Measurements from ENCODE around the gene F2R.
"Not testable (repeated sequence)": the region's sequence is repeated elsewhere in the genome, so short reads cannot be mapped to it uniquely, and the experiment has no call there.

F2R gene

GRCh38 chr5:76715736-76716455, at the start of gene F2R:
Gene F2R, plus strand, starts transcription at chr5:76716126. Its CDS starts 182 bp downstream, at chr5:76716308.
- in situ Hi-C loops (cut with MboI; ENCODE audit: low sequenced_read_pairs) = no loop called here

DNA sequence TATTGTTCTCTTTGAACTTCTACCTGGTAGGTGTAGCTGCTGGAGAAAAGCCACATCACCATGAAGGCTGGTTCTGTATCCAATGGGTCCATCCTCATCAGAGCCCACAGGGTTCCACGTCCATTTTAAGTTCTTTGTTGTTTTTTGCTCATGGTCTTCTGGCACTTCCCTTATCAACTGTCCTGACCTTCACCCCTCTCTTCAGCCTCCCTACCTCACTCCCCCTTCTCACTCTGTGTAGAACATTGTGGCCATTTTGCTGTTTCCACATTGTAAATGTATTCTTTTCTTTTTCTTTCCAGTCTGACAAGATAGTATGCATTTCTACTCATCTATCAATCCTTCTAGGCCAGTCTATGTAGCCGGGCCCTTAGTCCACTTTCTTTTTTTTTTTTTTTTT, 48.4 kb upstream of the F2R start:
- in situ Hi-C loops (cut with MboI; ENCODE audit: low sequenced_read_pairs) = no loop called here

DNA sequence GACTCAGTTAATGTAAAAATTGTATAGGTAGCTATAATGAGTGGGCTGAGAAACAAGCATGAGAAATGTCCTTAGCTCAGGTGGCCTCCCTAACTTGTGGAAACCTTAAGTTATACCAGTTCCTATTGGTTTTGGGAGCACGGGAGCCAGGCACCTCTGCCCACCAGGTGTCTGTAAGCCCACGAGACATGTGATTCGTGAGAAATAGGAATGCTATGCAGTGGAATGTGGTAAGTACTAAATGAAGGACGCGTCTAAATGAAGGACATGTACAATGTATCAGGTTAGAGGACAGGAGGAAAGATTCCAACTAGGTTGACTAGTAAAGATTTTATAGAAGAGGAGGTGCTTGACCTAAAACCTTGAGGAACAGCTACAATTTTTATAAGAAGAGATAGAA, 46.7 kb upstream of the F2R start:
- in situ Hi-C loops (cut with MboI; ENCODE audit: low sequenced_read_pairs) = no loop called here

- in situ Hi-C loops (cut with MboI; ENCODE audit: low sequenced_read_pairs) = no loop called here
These were observed 45.4 kb upstream of the F2R start for GRCh38 chr5:76670508-76670907.

DNA sequence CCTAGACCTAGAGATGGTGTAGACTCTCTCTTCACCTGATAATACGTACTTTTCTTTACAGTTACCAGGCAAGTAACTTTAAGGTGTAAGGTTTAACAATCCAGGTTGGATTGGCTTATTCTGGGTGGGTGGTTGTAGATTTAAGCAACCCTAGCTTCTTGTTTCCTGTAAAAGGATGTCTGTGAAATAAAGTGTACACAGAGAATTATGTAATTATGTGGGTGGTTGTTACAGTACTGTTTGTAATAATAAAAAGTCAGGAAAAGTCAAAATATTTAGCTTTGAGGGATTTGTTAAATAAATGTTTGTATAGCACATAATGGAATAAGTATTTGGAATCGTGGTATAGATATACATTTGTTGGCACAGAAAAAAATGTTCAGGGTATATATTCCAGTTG, 43.7 kb upstream of the F2R start:
- in situ Hi-C loops (cut with MboI; ENCODE audit: low sequenced_read_pairs) = no loop called here

DNA sequence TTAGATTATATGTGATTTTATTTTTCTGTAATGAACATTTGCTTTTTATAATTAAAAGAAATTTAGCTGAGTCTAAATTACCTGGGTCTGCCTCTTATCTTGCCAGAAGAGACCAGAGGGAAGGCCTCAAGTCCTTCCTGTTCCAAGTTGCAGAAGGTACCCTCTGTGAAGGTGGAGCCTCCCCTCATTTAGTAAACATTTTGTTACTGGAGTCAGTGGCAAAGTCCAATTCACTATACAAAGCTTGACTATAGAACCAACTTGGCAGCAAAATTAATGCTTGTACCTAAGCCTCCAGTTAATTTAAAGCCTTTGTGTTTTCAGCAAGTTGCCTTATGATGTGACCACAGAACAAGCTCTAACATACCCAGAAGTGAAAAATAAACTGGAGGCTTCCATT, 42.8 kb upstream of the F2R start:
- in situ Hi-C loops (cut with MboI; ENCODE audit: low sequenced_read_pairs) = no loop called here

DNA sequence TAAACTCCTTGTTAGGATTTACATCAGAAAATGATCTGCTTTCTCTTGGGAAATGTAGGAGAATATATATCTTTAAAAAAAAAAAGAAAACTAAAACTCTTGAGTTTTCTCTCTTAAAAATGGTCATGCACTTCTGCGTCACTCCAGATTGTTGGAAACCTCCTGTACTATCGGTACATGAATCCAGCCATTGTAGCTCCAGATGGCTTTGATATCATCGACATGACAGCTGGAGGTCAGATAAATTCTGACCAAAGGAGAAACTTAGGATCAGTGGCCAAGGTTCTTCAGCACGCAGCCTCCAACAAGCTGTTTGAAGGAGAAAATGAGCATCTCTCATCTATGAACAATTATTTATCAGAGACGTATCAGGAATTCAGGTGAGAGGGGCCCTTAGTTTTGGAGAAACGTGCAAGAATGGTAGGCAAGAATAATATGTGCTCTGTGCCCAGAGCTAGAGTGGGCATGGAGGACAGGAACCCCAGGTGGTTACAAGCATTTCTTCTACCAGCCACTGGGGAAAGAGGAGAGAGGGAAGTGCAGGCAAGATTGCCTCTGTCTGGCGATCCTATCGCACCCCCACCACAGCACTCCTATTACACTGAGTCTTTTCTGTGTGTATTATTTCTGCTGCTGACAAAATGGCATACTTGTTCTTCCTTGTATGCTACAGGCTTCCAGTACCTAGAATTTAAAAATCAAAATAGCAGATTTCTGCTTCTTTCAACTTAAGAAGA, 41.4 kb upstream of the F2R start:
- in situ Hi-C loops (cut with MboI; ENCODE audit: low sequenced_read_pairs) = no loop called here

DNA sequence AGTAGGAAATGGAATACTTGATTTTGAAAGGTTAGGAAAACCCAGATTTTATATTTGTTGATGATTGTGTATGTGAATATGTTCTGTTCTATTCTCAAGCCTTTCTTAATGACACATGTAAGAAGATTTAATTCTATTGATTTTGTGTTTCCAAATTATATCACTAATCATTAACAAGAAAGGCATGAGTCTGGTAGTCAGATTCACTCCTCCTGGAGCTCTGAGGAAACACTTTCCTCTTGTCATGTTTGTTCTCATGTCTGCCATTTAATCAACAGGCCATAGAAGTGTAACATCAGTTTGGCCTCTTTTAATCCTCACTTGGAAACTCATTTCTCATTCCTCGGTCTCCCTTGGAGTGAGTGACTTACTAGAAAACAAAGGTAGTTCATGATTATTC, 40.6 kb upstream of the F2R start:
- in situ Hi-C loops (cut with MboI; ENCODE audit: low sequenced_read_pairs) = no loop called here

GRCh38 chr5:76677849-76678472, 38.0 kb upstream of the F2R start:
- in situ Hi-C loops (cut with MboI; ENCODE audit: low sequenced_read_pairs) = no loop called here

GRCh38 chr5:76679231-76679630, 36.7 kb upstream of the F2R start:
- in situ Hi-C loops (cut with MboI; ENCODE audit: low sequenced_read_pairs) = no loop called here

DNA sequence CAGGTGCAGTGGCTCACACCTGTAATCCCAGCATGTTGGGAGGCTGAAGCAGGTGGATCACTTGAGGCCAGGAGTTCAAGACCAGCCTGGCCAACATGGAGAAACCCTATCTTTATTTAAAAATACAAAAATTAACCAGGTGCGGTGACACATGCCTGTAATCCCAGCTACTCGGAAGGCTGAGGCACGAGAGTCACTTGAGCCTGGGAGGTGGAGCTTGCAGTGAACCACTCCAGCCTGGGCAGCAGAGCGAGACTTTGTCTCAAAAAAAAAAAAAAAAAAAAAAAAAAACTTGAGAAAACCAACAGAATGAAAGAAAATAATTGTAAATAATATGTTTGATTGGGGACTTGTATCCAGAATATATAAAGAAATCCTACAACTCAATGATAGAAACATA, 35.1 kb upstream of the F2R start:
- in situ Hi-C loops (cut with MboI; ENCODE audit: low sequenced_read_pairs) = not testable (repeated sequence)

GRCh38 chr5:76681287-76681686, 34.6 kb upstream of the F2R start:
- in situ Hi-C loops (cut with MboI; ENCODE audit: low sequenced_read_pairs) = no loop called here

DNA sequence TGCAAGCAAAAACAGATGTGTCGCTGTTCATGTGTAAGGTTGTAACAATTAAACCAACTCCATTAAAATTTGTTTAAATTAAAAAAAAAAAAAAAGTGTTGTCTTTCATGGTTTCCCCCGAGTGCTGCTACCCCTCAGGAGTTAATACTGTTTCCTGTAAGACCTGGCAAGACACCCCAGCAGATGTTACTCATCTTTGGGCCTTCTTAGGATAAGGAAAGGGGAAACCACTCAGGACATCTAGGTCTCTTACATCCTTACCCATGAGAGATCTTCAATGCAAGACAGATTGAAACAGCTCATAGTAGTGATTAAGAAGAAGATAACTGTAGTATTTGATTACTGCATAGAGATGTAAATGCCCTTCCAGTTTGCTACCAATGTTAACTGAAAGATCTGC, 33.5 kb upstream of the F2R start:
- in situ Hi-C loops (cut with MboI; ENCODE audit: low sequenced_read_pairs) = no loop called here

DNA sequence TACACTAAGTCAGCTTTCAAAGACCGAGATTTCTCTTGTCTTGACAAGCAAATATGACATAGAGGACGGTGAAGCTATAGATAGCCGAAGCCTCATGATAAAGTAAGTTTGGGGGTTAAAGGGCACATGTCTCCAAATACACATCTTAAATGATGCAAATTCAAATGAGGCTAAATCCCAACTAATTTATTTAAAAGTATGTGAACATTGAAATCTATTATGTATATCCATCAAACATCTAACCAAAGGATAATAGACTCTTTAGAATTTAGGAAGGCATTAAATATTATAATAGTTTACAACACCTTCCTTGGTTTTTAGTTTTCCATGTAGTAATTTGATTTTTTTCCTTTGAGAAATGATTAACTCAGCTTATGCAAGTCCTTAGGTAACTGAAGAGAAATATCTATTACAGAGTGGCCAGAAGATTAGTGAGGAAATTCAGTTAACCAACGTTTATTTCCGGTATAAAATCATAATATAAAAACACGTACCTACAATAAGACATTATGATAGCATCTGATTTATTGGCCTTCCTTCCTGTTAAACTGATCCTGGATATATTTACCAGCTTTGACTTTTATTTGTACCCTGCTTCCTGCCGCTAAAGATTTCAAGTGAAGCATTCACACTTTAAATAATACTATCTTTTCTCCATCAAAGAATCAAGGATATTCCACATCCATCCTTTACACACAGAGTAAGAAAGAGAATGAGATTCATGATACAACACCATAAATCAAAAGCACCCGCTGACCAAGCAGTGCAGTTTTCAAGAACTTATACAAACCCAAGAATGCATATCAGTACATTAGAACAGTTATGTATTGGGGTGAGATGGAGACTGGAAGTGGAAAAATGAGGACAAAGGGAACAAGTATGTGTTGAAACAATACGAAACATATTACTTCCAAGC, 31.9 kb upstream of the F2R start:
- in situ Hi-C loops (cut with MboI; ENCODE audit: low sequenced_read_pairs) = no loop called here

DNA sequence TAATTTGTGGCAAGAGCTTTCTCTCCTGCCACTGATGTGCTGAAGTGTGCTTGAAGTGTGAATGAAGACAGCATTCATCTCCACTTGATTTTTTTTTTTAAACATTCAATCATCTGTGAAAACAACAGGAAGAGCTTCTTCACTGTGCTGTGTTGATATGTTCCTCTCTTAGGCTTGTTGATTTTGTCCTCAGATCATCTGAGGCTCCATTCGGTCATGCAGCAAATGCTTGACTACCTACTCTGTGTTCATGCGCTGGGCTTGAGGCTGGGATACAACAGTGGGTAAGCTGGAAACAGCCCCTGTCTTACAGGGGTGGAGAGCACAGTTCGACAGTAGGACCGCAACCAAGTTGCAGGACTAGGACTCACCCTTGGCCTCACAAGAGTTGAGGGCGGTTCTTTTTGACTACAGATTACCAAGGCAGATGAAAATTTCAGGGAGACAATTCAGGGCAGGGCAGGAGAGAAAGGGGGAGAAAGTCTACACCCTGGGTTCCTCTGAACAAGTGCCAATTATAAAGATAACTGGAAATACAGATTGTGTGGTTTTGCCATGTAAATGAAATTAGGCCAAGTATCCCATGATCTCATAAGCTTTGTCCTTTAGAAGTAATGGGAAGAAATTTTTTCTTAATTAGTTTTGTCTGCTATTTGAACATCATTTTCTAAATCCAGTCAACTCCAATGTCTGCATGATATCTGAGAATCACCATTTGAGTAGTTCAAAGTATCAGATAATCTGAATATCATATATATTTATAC, 31.0 kb upstream of the F2R start:
- in situ Hi-C loops (cut with MboI; ENCODE audit: low sequenced_read_pairs) = no loop called here

GRCh38 chr5:76685704-76686103, 30.2 kb upstream of the F2R start:
- in situ Hi-C loops (cut with MboI; ENCODE audit: low sequenced_read_pairs) = no loop called here

GRCh38 chr5:76688212-76688611, 27.7 kb upstream of the F2R start:
- in situ Hi-C loops (cut with MboI; ENCODE audit: low sequenced_read_pairs) = no loop called here

- in situ Hi-C loops (cut with MboI; ENCODE audit: low sequenced_read_pairs) = no loop called here
These were observed 27.1 kb upstream of the F2R start for GRCh38 chr5:76688836-76689235.

DNA sequence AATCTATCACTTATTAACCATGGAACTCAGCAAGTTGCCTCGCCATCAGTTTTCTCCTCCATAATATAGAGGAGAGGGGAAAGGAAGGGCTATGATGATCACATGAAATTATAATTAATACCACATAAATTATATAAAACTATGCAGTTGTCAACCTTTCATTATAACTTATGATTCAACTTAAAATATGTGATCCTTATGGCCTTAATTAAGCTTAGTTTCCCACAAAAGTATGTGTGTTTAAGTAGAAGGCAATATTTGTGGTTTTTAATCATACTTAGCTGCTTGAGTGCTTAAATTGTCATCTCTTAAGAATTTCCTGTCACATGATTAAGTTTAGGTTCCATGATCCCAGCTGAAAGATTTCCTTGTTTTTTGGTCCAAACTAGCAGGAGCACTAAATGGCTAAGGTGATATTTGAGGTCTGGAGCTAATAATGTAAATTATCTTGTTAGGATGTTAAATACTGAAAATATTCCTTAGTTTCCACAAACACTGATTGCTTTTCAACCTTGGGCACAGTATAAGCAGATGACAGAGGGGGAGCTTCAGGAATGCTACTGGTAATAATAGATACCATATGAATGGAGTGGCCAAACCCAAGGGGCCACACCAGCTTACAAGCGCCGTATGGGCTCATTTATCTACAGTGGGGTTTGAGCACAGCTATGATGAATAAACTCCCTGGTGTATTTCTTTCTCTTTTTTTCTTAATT, 26.4 kb upstream of the F2R start:
- in situ Hi-C loops (cut with MboI; ENCODE audit: low sequenced_read_pairs) = no loop called here
